Brain microvascular endothelial cell (primary cell): Measurements from ENCODE around the gene RPE.

Experiments
- DNase-seq: peaks from one replicate; pipeline ENCODE4 v3.0.0-alpha.2; 2020
- H3K27ac ChIP-seq: fragments of 250-450 bp; sonication (Bioruptor Pico); 2 replicates; pipeline ENCODE4 v1.5.1; 2020; ENCODE audit warnings: mild to moderate bottlenecking, moderate library complexity
- H3K27me3 ChIP-seq: fragments of 250-450 bp; sonication (Bioruptor Pico); replicated peaks from 2 replicates; pipeline ENCODE4 v1.5.1; 2020; ENCODE audit warnings: mild to moderate bottlenecking
- H3K36me3 ChIP-seq: fragments of 250-450 bp; sonication (Bioruptor Pico); replicated peaks from 2 replicates; pipeline ENCODE4 v1.5.1; 2020; ENCODE audit warnings: mild to moderate bottlenecking
- H3K4me3 ChIP-seq: 2 replicates; pipeline ENCODE4 v1.5.1; 2011; ENCODE audit warnings: low read depth, mild to moderate bottlenecking, control low read depth, low read length, moderate library complexity
- in situ Hi-C: cut with HindIII; loops from 2 replicates; pipeline ENCODE4 v1.10.0; 2017; ENCODE audit warnings: low sequenced_read_pairs, low pct_ligation_motif_present
- TF ChIP-seq, protein P1 (sequence below): IDR thresholded peaks from 2 replicates; pipeline ENCODE4 v1.5.1; 2011; ENCODE audit warnings: low read depth, mild to moderate bottlenecking, moderate library complexity, low read length, control low read depth, inconsistent platforms; ENCODE audit errors: missing control alignments

Gene RPE

GRCh38 chr2:210049831-210050230 lies 47.4 kb downstream of the RPE start:
- H3K4me3 ChIP-seq, result no peak overlapping the region
- TF ChIP-seq, protein P1, sequence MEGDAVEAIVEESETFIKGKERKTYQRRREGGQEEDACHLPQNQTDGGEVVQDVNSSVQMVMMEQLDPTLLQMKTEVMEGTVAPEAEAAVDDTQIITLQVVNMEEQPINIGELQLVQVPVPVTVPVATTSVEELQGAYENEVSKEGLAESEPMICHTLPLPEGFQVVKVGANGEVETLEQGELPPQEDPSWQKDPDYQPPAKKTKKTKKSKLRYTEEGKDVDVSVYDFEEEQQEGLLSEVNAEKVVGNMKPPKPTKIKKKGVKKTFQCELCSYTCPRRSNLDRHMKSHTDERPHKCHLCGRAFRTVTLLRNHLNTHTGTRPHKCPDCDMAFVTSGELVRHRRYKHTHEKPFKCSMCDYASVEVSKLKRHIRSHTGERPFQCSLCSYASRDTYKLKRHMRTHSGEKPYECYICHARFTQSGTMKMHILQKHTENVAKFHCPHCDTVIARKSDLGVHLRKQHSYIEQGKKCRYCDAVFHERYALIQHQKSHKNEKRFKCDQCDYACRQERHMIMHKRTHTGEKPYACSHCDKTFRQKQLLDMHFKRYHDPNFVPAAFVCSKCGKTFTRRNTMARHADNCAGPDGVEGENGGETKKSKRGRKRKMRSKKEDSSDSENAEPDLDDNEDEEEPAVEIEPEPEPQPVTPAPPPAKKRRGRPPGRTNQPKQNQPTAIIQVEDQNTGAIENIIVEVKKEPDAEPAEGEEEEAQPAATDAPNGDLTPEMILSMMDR, result no peak
- no peaks in the 10 kb centered on the region for H3K27me3 ChIP-seq
- no peak overlapping the region for H3K27ac ChIP-seq
- DNase-seq, result no peak
- H3K36me3 ChIP-seq, result no peaks in the 10 kb centered on the region
- in situ Hi-C loops, result no loop called here

GRCh38 chr2:210050885-210051284 lies 48.4 kb downstream of the RPE start:
- no peak overlapping the region for H3K27ac ChIP-seq

GRCh38 chr2:210054696-210055095 lies 52.3 kb downstream of the RPE start:
- in situ Hi-C loops, result no loop called here
- H3K27ac ChIP-seq, result no peak overlapping the region
- DNase-seq, result no peak
- no peaks in the 10 kb centered on the region for H3K36me3 ChIP-seq
- TF ChIP-seq, protein P1, result no peak
- H3K4me3 ChIP-seq, result no peak overlapping the region
- no peaks in the 10 kb centered on the region for H3K27me3 ChIP-seq

More at GRCh38 chr2:210050885-210051284, 48.4 kb downstream of the RPE start:
- no peak for DNase-seq
- in situ Hi-C loops, result no loop called here
- no peaks in the 10 kb centered on the region for H3K27me3 ChIP-seq
- TF ChIP-seq, protein P1, result no peak
- H3K4me3 ChIP-seq, result no peak overlapping the region
- no peaks in the 10 kb centered on the region for H3K36me3 ChIP-seq

DNA sequence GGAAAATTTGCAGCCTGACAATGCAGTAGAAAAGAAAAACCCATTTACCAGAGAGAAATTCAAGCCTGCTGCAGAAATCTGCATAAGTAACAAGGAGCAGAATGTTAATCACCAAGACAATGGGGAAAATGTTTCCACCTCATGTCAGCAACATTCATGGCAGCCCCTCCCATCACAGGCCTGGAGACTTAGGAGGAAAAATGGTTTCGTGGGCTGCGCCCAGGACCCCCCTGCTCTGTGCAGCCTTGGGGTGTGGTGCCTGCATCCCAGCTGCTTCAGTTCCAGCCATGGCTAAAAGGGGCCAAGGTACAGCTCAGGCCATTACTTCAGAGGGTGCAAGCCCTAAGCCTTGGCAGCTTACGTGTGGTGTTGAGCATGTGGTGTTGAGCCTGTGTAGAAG lies 53.4 kb downstream of the RPE start:
- no peaks in the 10 kb centered on the region for H3K27me3 ChIP-seq
- in situ Hi-C loops, result no loop called here
- H3K4me3 ChIP-seq, result no peak overlapping the region
- no peak overlapping the region for H3K27ac ChIP-seq
- TF ChIP-seq, protein P1, result no peak
- H3K36me3 ChIP-seq, result no peaks in the 10 kb centered on the region
- DNase-seq, result no peak

DNA sequence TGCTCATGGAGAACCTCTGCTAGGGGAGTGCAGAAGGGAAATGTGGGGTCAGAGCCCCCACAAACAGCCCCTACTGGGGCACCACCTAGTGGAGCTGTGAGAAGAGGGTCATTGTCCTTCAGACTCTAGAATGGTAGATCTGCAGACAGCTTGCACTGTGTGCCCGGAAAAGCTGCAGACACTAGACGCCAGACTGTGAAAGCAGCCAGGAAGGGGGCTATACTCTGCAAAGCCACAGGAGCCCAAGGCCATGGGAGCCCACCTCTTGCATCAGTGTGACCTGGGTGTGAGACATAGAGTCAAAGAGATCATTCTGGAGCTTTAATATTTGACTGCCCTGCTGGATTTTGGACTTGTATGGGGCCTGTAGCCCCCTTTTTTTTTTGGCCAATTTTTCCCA lies 60.9 kb downstream of the RPE start:
- TF ChIP-seq, protein P1, result no peak
- in situ Hi-C loops, result no loop called here
- H3K4me3 ChIP-seq, result no peak overlapping the region
- DNase-seq, result no peak
- no peaks in the 10 kb centered on the region for H3K27me3 ChIP-seq
- no peaks in the 10 kb centered on the region for H3K36me3 ChIP-seq
- H3K27ac ChIP-seq, result no peak overlapping the region
